ENCODE results near the gene PPME1.

The PPME1 gene

GRCh38 chr11:74283580-74284180 is 112.6 kb downstream of the PPME1 start:
- no peak for DNase-seq

GRCh38 chr11:74284466-74284865 is 113.4 kb downstream of the PPME1 start:
- DNase-seq = no peak

- DNase-seq = peak; percentile 44 to 51
These were observed 117.1 kb downstream of the PPME1 start for GRCh38 chr11:74288161-74288560.

- DNase-seq = no peak
These were observed 117.8 kb downstream of the PPME1 start for GRCh38 chr11:74288911-74289310.

GRCh38 chr11:74297484-74297883 is 126.4 kb downstream of the PPME1 start:
- DNase-seq = no peak

- no peak for DNase-seq
These were observed 127.9 kb downstream of the PPME1 start for GRCh38 chr11:74299015-74299414.
